Adrenal gland (tissue), 5 donors: Measurements from ENCODE around the gene SBK3.

Experiments used
- CTCF ChIP-seq, 6 experiments: fragments of 450-650 bp in 4 of 6; fragments of 200-600 bp in 2 of 6; sonication (generic) in 1 of 6; IDR thresholded peaks; 1 replicate in 5 of 6; 2 replicates in 1 of 6; pipeline versions ENCODE4 v1.5.1 to v1.8.0; 2016 to 2021; ENCODE audit warnings: antibody characterized with exemption in 6 of 6, mild to moderate bottlenecking in 2 of 6, moderate library complexity in 1 of 6
- POLR2A ChIP-seq, 2 donors: fragments of 450-650 bp; IDR thresholded peaks; one replicate each; pipeline ENCODE4 v1.6.1; 2017; ENCODE audit warnings: antibody characterized with exemption in 2 of 2, mild to moderate bottlenecking in 2 of 2, moderate library complexity in 1 of 2
- donor health status: DM: no; HTN: no; CAD: no.

GRCh38 chr19:55527197-55528029 lies 17.9 kb downstream of the SBK3 start:
- TF ChIP-seq CTCF (IDR thresholded peaks at IDR 0.05) = no peak
- TF ChIP-seq POLR2A (IDR thresholded peaks at IDR 0.05) = no peak
